Pulmonary artery endothelial cell (primary cell): ENCODE results near the gene PASD1. TPM values are rescaled to one million over a fixed set of nuclear protein-coding genes. Genes with fewer than 3 reads are reported as not detected.

Experiments
- DNase-seq: peaks from one replicate; pipeline ENCODE4 v3.0.0-alpha.2; 2011; ENCODE audit warnings: low read depth, low spot score
- total RNA-seq: library from RNA; depleted of rRNA; stranded (reverse); fragments of >200 nt; gene quantifications from 2 replicates; pipeline ENCODE4 v1.2.3, GENCODE V29; 2014

Gene PASD1
- total RNA-seq, 1 donor from 2014 or later, result not detected

- no peak for DNase-seq
Measured at GRCh38 chrX:151701531-151701930, 138.1 kb downstream of the PASD1 start.

- no peak for DNase-seq
Measured at GRCh38 chrX:151702026-151702714, 138.7 kb downstream of the PASD1 start.

GRCh38 chrX:151702741-151703340 lies 139.4 kb downstream of the PASD1 start:
- DNase-seq, result no peak

- no peak for DNase-seq
Measured at GRCh38 chrX:151703487-151703886, 140.0 kb downstream of the PASD1 start.

GRCh38 chrX:151704041-151704663 lies 140.7 kb downstream of the PASD1 start:
- no peak for DNase-seq

GRCh38 chrX:151708821-151709220 lies 145.3 kb downstream of the PASD1 start:
- DNase-seq, result no peak

GRCh38 chrX:151710457-151710856 lies 147.0 kb downstream of the PASD1 start:
- DNase-seq, result no peak

- no peak for DNase-seq
Measured at GRCh38 chrX:151711154-151711553, 147.7 kb downstream of the PASD1 start.

GRCh38 chrX:151711787-151712186 lies 148.3 kb downstream of the PASD1 start:
- no peak for DNase-seq

GRCh38 chrX:151712253-151712652 lies 148.8 kb downstream of the PASD1 start:
- DNase-seq, result no peak

- DNase-seq, result no peak
Measured at GRCh38 chrX:151713849-151714248, 150.4 kb downstream of the PASD1 start.

GRCh38 chrX:151714362-151714761 lies 150.9 kb downstream of the PASD1 start:
- no peak for DNase-seq

GRCh38 chrX:151715752-151716151 lies 152.3 kb downstream of the PASD1 start, which contains the start of gene FATE1:
FATE1 (plus strand) TSS chrX:151716035; CDS start chrX:151716120, 85 bp downstream.
- DNase-seq, result no peak

GRCh38 chrX:151722241-151722846 lies 158.9 kb downstream of the PASD1 start:
- no peak for DNase-seq

GRCh38 chrX:151723156-151723760 lies 159.8 kb downstream of the PASD1 start:
- DNase-seq, result no peak

- no peak for DNase-seq
Measured at GRCh38 chrX:151724563-151725337, 161.3 kb downstream of the PASD1 start.

- no peak for DNase-seq
Measured at GRCh38 chrX:151725338-151725614, 161.8 kb downstream of the PASD1 start.
